Loucy (cell line): ENCODE measurements around the gene GPR146.

Experiments used
- H2AFZ ChIP-seq: fragments of 200-600 bp; sonication (generic); 2 replicates; pipeline ENCODE4 v1.6.0; 2016; ENCODE audit warnings: antibody characterized with exemption, mild to moderate bottlenecking, low read length, moderate library complexity
- H3F3A ChIP-seq: fragments of 200-600 bp; 2 replicates; pipeline ENCODE4 v1.6.0; 2016; ENCODE audit warnings: antibody characterized with exemption, low read depth, mild to moderate bottlenecking
- H3K27me3 ChIP-seq: fragments of 200-600 bp; sonication (generic); 2 replicates; pipeline ENCODE4 v1.6.1; 2014; ENCODE audit warnings: low read length, mild to moderate bottlenecking; ENCODE audit not compliant: insufficient read depth, poor library complexity, severe bottlenecking
- H3K36me3 ChIP-seq: fragments of 200-600 bp; sonication (generic); 2 replicates; pipeline ENCODE4 v1.6.1; 2016; ENCODE audit warnings: low read length; ENCODE audit not compliant: insufficient read depth
- H3K4me1 ChIP-seq: fragments of 200-600 bp; sonication (generic); 2 replicates; pipeline ENCODE4 v1.5.1; 2014; ENCODE audit warnings: low read length, mild to moderate bottlenecking; ENCODE audit not compliant: insufficient read depth, poor library complexity, severe bottlenecking
- H3K4me2 ChIP-seq: fragments of 200-600 bp; sonication (generic); 2 replicates; pipeline ENCODE4 v1.6.0; 2014; ENCODE audit warnings: antibody characterized with exemption, low read length, low read depth, mild to moderate bottlenecking; ENCODE audit not compliant: poor library complexity, severe bottlenecking
- H3K4me3 ChIP-seq: fragments of 200-600 bp; sonication (generic); 2 replicates; pipeline ENCODE4 v1.5.1; 2014; ENCODE audit warnings: low read length, mild to moderate bottlenecking, mixed read lengths; ENCODE audit not compliant: poor library complexity, severe bottlenecking
- H3K79me2 ChIP-seq: fragments of 200-600 bp; sonication (generic); 2 replicates; pipeline ENCODE4 v1.6.1; 2014; ENCODE audit warnings: low read length; ENCODE audit not compliant: insufficient read depth
- H3K9ac ChIP-seq: fragments of 200-600 bp; sonication (generic); 2 replicates; pipeline ENCODE4 v1.6.0; 2014; ENCODE audit warnings: mild to moderate bottlenecking, low read depth, low read length, moderate library complexity; ENCODE audit not compliant: poor library complexity, severe bottlenecking
- H3K9me2 ChIP-seq: fragments of 200-600 bp; sonication (generic); replicated peaks from 2 replicates; pipeline ENCODE4 v1.6.1; 2016; ENCODE audit warnings: low read depth, low read length, mixed read lengths
- H3K9me3 ChIP-seq: fragments of 200-600 bp; sonication (generic); 2 replicates; pipeline ENCODE4 v1.6.1; 2014; ENCODE audit warnings: mild to moderate bottlenecking, antibody characterized with exemption, low read length, low read depth; ENCODE audit not compliant: insufficient read depth
- H4K20me1 ChIP-seq: fragments of 200-600 bp; sonication (generic); 2 replicates; pipeline ENCODE4 v1.6.0; 2014; ENCODE audit warnings: antibody characterized with exemption, low read length, mild to moderate bottlenecking; ENCODE audit not compliant: insufficient read depth, poor library complexity, severe bottlenecking
- CTCF ChIP-seq: fragments of 200-600 bp; sonication (generic); conservative IDR thresholded peaks from 2 replicates; pipeline ENCODE4 v1.5.1; 2014; ENCODE audit warnings: mild to moderate bottlenecking, antibody characterized with exemption, low read length
- EZH2phosphoT487 ChIP-seq: fragments of 200-600 bp; IDR thresholded peaks from 2 replicates; pipeline ENCODE4 v1.6.1; 2018; ENCODE audit warnings: antibody characterized with exemption, mild to moderate bottlenecking, moderate library complexity, borderline replicate concordance

Gene GPR146

GRCh38 chr7:1004018-1004852, 40.1 kb upstream of the GPR146 start:
- no peaks in the 10 kb centered on the region for H3F3A ChIP-seq
- H3K27me3 ChIP-seq = no peaks in the 10 kb centered on the region
- H4K20me1 ChIP-seq = no peaks in the 10 kb centered on the region
- no peak overlapping the region for H3K9ac ChIP-seq
- no peak overlapping the region for H3K4me2 ChIP-seq
- no peaks in the 10 kb centered on the region for H3K9me2 ChIP-seq
- no peak overlapping the region for H2AFZ ChIP-seq
- no peaks in the 10 kb centered on the region for H3K4me1 ChIP-seq
- H3K36me3 ChIP-seq = peaks cover 4% of the 10 kb centered on the region; the same call in 1 of the 2 replicates
- no peak for TF ChIP-seq EZH2phosphoT487
- no peak for TF ChIP-seq CTCF
- no peaks in the 10 kb centered on the region for H3K9me3 ChIP-seq
- H3K4me3 ChIP-seq = no peak overlapping the region
- no peaks in the 10 kb centered on the region for H3K79me2 ChIP-seq

GRCh38 chr7:1005303-1005702, 39.0 kb upstream of the GPR146 start:
- no peaks in the 10 kb centered on the region for H4K20me1 ChIP-seq
- no peaks in the 10 kb centered on the region for H3K9me2 ChIP-seq
- H3K9me3 ChIP-seq = no peaks in the 10 kb centered on the region
- no peaks in the 10 kb centered on the region for H3K27me3 ChIP-seq
- TF ChIP-seq CTCF (no peak), EZH2phosphoT487 (no peak)
- H3K4me3 ChIP-seq = no peak overlapping the region
- H2AFZ ChIP-seq = no peak overlapping the region
- no peak overlapping the region for H3K4me2 ChIP-seq
- H3K4me1 ChIP-seq = no peaks in the 10 kb centered on the region
- H3K9ac ChIP-seq = no peak overlapping the region
- H3K36me3 ChIP-seq = peaks cover 9% of the 10 kb centered on the region; the same call in 1 of the 2 replicates
- H3F3A ChIP-seq = no peaks in the 10 kb centered on the region
- H3K79me2 ChIP-seq = no peaks in the 10 kb centered on the region

GRCh38 chr7:1007901-1008300, 36.4 kb upstream of the GPR146 start:
- no peak overlapping the region for H3K4me3 ChIP-seq
- H3K9me3 ChIP-seq = no peaks in the 10 kb centered on the region
- no peaks in the 10 kb centered on the region for H3F3A ChIP-seq
- peaks cover 9% of the 10 kb centered on the region; the same call in 1 of the 2 replicates for H3K36me3 ChIP-seq
- H3K79me2 ChIP-seq = no peaks in the 10 kb centered on the region
- no peaks in the 10 kb centered on the region for H3K4me1 ChIP-seq
- H3K27me3 ChIP-seq = no peaks in the 10 kb centered on the region
- TF ChIP-seq EZH2phosphoT487 (no peak), CTCF (no peak)
- H4K20me1 ChIP-seq = no peaks in the 10 kb centered on the region
- no peaks in the 10 kb centered on the region for H3K9me2 ChIP-seq
- no peak overlapping the region for H3K9ac ChIP-seq
- H3K4me2 ChIP-seq = no peak overlapping the region
- no peak overlapping the region for H2AFZ ChIP-seq
